Measurements from ENCODE around the gene CATSPER1.

- no peak for TF ChIP-seq POLR2A (IDR thresholded peaks at IDR 0.05)
- no peak for TF ChIP-seq CTCF (IDR thresholded peaks at IDR 0.05)
These were observed 44.5 kb upstream of the CATSPER1 start for GRCh38 chr11:66070604-66071380.
